COR-L47 (cell line): ENCODE results near the gene TRPC4AP.
"Not testable (repeated sequence)": the region's sequence is repeated elsewhere in the genome, so short reads cannot be mapped to it uniquely, and the experiment has no call there.

Experiments used
- DNase-seq: peaks from one replicate; lab custom pipeline; 2025; lab: John Stamatoyannopoulos, UW

Gene TRPC4AP

DNA sequence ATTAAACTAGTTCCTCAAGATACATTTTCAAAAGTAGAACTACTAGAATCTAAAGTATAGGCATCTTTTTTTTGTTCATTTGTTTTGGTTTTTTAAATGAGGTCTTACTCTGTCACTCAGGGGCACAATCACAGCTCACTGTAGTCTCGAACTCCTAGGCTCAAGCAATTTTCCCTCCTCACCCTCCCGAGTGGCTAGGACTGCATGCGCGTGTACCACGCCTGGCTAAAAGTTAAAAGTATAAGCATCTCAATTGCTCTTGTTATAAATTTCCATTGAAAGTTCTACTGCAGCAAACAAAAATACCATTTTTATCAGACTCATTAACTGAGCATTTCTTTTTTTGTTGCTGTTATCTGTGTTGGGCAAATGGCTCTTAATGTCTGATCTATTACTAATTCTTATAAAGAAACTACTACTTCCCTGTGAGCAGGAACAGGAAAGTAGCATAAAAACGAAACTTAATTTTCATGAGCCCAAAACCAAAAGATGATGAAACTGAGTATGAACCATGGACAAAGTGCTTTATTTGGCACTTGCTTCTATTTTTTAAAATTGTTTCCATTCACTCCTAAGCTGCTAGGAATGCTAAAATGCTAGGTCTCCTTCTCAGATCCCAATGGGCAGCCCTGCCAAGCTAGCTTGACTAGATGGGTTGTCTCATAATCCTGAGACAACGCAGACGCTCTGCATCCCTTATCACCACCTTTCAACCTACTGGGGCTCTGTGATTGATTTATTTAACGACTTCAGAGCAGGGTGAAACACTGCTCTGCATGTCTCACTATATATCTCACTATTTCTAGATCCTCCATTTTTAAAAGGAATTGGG is 36.9 kb downstream of the TRPC4AP start:
- no peak for DNase-seq

DNA sequence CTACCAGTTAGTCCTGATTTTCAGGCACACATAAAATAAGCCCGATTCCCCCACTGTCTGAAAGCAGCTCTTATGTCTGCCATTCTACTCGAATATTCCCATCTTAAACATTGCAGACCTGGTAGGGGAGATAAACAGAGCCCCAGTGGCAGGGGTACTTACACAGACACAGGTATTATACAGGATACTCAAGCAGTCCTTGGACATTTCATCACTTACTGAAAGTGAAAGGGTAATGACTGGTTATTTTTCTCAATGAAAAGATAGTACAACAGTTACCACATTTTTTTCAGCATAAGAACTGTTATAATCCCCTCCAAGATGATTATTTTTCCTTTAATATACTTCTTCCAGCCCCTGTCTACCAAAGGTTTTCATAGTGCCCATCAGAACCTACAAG is 37.8 kb downstream of the TRPC4AP start:
- no peak for DNase-seq

DNA sequence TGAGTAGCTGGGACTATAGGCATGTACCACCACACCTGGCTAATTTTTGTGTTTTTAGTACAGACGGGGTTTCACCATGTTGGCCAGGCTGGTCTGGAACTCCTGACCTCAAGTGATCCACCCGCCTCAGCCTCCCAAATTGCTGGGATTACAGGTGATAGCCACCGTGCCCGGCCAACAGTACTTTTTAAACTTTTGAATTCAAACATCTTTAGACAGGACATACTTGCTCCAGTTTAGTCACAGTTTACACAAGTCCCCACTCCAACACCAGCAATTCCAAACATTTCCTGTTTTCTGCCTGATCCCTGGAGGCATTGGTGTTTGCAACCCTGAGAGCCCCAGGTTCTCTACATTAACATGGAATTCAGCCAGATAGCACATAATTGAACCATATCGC is 40.0 kb downstream of the TRPC4AP start:
- DNase-seq: not testable (repeated sequence)

GRCh38 chr20:35049776-35050352 is 42.7 kb downstream of the TRPC4AP start:
- DNase-seq: no peak

GRCh38 chr20:35048739-35049138 is 43.9 kb downstream of the TRPC4AP start:
- no peak for DNase-seq

DNA sequence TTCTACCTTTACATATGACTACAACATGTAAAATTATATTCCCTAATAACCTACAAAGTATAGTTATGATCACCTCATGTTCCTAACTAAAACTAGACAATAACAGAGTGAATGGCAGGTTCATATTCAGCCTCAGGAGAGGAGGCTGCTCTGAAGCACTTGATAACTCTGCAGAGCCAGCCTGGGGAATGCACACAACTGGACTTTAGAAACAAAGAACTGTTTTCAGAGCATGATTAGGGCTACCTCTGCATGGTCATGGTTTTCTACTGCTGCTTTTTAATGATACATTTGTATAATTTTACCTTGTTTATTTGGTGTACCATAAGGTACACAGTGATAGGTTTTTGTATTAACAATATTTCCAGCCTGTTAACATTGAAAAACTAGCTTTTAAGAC is 50.3 kb downstream of the TRPC4AP start:
- no peak for DNase-seq

DNA sequence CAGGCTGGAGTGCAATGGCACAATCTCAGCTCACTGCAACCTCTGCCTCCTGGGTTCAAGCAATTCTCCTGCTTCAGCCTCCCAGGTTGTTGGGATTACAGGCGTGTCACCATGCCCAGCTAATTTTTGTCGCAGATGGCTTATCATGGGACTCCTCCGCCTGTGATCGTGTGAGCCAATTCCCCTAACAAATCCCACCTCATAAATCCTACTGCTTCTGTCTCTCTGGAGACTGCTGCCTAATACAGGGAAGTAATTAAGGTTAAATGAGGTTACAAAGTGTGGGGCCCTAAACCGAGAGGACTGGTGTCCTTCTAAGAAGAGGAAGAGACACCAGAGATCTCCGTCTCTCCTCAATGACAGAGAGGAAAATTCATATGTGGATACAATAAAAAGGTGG is 52.0 kb downstream of the TRPC4AP start:
- DNase-seq: no peak

GRCh38 chr20:35039846-35040489 is 52.6 kb downstream of the TRPC4AP start:
- no peak for DNase-seq

GRCh38 chr20:35039146-35039545 is 53.5 kb downstream of the TRPC4AP start:
- no peak for DNase-seq

DNA sequence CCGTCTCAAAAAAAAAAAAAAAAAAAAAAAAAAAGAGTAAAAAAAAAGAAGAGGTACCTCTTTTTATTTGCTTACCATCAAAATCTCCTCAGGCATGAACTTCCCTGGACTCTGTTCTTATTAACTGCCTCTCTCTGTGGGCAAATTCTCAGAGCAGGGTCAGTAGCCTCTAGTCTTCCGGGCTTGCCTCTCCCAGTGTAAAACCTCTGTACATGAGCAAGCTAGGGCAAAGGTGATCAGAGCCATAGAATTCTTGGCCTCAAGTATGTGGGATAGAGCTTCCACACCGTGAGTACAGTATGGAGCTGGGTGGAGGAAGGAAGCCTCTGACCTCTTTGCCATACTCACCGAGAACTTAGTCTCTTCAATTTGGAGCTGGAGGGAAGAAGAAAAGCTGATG is 58.5 kb downstream of the TRPC4AP start:
- DNase-seq: no peak

DNA sequence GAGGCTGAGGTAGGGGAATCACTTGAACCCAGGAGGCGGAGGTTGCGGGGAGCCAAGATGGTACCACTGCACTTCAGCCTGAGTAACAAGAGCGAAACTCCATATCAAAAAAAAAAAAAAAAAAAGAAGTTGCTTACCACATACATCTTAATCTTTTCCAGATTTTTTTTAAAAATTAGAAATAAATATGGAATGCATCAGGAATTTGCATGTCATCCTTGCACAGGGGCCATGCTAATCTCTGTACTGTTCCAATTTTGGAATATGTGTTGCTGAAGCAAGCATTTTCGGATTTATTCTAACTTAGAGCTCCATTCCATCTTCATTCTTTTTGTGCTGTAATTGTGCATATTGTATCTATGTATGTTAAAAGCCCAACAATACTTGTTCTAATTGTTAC is 62.5 kb downstream of the TRPC4AP start:
- no peak for DNase-seq

DNA sequence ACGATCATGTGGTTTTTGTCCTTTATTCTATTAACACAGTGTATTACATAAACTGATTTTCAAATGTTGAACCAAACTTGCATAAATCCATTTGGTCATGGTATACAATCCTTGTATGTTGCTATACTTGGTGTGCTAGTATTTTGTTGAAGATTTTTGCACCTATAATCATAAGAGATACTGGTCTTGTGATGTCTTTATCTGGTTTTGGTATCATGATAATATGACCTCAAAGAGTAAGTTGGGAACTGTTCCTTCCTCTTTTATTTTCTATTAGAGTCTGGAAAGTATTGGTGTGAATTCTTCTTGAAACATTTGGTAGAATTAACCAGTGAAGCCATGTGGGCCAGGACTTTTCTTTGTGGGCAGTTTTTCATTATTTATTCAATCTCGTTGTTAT is 65.3 kb downstream of the TRPC4AP start:
- DNase-seq: no peak

DNA sequence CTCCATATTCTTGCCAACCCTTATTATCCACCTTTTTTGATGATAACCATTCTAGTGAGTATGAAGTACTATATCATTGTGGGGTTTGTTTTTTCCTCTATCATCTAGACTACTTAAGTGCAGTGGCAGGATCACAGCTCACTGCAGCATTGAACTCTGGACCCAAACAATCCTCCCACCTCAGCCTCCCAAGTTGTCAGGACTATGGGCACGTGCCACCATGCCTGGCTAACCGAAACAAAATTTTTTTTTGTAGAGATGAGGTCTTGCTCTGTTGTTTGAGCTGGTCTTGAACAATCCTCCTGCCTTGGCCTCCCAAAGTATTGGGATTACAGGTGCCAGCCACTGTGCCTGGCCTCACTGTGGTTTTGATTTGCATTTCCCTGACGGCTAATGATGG is 67.5 kb downstream of the TRPC4AP start:
- no peak for DNase-seq

DNA sequence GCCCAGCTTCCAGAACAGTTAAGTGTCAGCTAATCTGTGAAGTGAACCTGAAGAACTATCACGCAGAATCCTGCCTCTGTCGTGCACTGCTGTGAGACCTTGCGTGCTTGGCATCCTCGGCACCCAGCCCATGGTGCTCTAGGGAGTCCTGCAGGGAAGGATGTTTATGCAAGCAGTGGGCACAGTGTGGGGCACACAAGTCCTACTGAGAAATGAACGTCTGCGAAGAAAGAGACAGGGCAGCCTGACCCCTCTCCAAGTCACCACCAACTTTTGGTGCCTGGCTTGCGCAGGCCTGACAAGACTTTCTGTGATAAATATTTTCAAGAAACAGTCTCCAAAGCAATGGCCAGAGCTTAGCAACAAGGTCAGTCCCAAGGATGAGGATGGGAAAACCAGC is 69.0 kb downstream of the TRPC4AP start:
- no peak for DNase-seq

GRCh38 chr20:35021831-35022230 is 70.8 kb downstream of the TRPC4AP start:
- DNase-seq: no peak

DNA sequence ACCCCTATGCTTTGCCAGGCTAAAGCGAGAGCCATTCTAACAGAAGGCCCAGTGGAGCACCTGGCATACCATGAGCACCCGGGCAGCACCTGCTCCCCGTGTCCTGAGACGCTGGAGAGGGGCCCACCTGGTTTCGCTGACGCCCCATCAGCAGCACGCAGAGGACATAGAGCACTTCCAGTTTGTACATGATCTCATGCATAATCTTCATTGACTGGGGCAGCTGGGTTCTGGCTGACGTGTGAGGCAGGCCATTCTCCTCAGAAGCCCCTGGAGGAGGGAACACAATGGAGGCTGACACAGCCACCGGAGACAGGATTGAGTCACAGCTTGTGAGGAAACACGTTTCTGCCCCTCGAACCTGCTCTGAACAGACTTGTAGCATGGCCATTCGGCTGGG is 71.5 kb downstream of the TRPC4AP start:
- no peak for DNase-seq

DNA sequence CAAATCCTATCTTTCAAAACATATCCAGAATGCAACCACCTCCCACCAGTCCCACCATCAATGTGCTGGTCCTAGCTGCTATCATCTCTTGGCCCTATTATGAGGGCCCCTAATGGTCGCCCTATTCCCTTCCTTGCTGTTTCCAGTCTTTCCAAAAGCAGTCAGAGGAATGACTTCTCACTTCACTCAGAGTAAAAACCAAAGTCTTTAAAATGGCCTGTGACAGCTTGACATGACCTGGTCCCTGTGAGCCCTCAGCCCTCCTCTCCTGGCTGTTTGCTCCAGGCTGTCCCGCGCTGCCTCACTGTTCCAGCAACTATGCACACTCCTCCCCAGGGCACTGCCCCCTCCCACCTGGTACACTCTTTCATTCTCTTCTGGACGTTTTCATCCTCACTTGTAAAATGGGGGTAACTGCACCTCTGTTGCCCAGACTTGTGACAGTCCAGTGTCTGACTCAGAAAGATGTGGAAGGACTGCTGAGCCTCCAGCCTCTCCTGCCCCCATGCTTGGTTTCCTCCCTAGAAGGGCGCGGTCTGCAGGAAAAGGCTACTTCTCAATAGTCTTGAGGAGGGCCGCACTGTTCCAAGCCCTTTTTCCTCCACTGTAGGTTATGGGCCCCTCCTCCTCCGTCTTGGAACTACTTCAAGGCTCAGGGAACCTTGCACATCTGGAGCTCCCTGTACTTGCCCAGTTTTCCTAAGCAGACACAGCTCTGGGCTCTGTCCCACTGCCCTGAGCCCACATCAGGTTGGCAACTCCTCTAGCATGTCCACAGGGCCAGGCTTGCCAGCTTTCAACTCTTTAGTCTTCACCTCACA is 72.3 kb downstream of the TRPC4AP start:
- no peak for DNase-seq

- DNase-seq: no peak
Measured at GRCh38 chr20:35018590-35019371, 73.8 kb downstream of the TRPC4AP start.

DNA sequence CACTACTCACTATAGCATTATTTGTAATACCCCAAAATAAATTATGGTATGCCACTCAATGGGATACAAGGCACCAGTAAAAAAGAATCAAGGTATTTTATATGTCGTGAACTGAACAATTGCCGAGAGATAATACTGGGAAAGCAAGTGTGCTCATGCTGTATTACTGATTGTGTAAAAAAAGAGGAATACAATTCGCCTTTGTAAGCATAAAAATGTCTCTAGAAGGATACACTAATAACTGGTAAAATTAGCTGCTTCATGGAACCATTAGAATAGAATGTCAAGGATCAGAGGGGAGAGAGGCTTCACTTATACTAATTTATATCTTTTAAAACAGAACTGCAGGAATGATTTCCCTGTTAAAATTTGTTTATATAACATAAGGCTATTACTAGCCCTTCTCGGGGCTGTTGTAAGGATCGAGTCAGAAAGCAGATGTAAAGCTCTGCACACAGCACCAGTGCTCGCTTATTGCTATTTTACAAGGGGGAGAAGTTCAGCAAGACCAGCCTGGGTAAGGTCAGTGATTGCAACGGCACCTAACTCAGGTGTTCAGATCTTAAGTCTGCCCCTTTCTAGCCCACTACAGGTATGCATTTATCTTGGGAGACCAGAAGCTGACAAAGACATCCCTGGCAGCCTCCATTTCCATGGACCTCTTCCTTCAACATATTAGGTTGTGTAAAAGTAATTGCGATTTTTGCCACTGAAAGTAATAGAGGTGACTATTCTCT is 75.3 kb downstream of the TRPC4AP start:
- DNase-seq: no peak

GRCh38 chr20:35015863-35016193 is 76.8 kb downstream of the TRPC4AP start:
- DNase-seq: no peak

- no peak for DNase-seq
Measured at GRCh38 chr20:35014537-35014936, 78.1 kb downstream of the TRPC4AP start.
